C4-2B (cell line): Measurements from ENCODE around the gene GTSE1.

Experiments
- CTCF ChIP-seq: fragments of 450-650 bp; conservative IDR thresholded peaks from 2 replicates; pipeline ENCODE4 v1.5.1; 2017; ENCODE audit warnings: mild to moderate bottlenecking
- ZFX ChIP-seq: fragments of 450-650 bp; IDR thresholded peaks from 2 replicates; pipeline ENCODE4 v1.6.1; 2017

GRCh38 chr22:46292732-46293131 is 3.9 kb upstream of the GTSE1 start:
- TF ChIP-seq CTCF (no peak), ZFX (no peak)
